CD4-positive, alpha-beta T cell (primary cell): ENCODE data around the gene ENDOU. TPM values are rescaled to one million over a fixed set of nuclear protein-coding genes. Genes with fewer than 3 reads are reported as not detected.
A peak's percentile ranks its signal among the peaks of the same experiment; 100 is the strongest.
"Not testable (repeated sequence)": the region's sequence is repeated elsewhere in the genome, so short reads cannot be mapped to it uniquely, and the experiment has no call there.

Experiments used
- ATAC-seq: fragments of 200-7000 bp; cut with Tn5 transposase; one replicate; pipeline ENCODE4 v1.10.0; 2022; ENCODE audit warnings: mild to moderate bottlenecking; ENCODE audit not compliant: poor library complexity
- CTCF ChIA-PET: fragments of 350-600 bp; sonication (Branson Sonifier 250); formaldehyde crosslinking; loops from one replicate; lab custom pipeline; 2021; ENCODE audit warnings: antibody characterized with exemption, inconsistent platforms; lab: Charles Lee
- POLR2A ChIA-PET: fragments of 350-600 bp; sonication (Branson Sonifier 250); formaldehyde crosslinking; loops from one replicate; lab custom pipeline; 2021; ENCODE audit warnings: antibody characterized with exemption, inconsistent platforms; lab: Charles Lee
- DNase-seq, 14 experiments: peaks; one replicate each; pipeline ENCODE4 v3.0.0-alpha.2; 2013 to 2020; ENCODE audit warnings: mixed read lengths in 2 of 14
- H3K27ac ChIP-seq, 2 donors: one replicate each; pipeline versions ENCODE4 v1.5.1 to v1.7.0; 2013; ENCODE audit warnings: low read length in 2 of 2, low read depth in 1 of 2, mild to moderate bottlenecking in 1 of 2
- H3K27me3 ChIP-seq, 2 experiments: 1 replicate in 1 of 2; 2 replicates in 1 of 2; pipeline versions ENCODE4 v1.6.1 to v1.7.0; 2013; ENCODE audit warnings: low read length in 2 of 2, control low read depth in 1 of 2, mild to moderate bottlenecking in 1 of 2, moderate library complexity in 1 of 2; ENCODE audit not compliant: insufficient read depth in 2 of 2, control insufficient read depth in 1 of 2
- H3K36me3 ChIP-seq: one replicate; pipeline ENCODE4 v1.6.1; 2013; ENCODE audit warnings: low read length, control low read depth; ENCODE audit not compliant: insufficient read depth
- H3K4me1 ChIP-seq: one replicate; pipeline ENCODE4 v1.6.1; 2013; ENCODE audit warnings: low read length, control low read depth; ENCODE audit not compliant: insufficient read depth
- H3K4me3 ChIP-seq: one replicate; pipeline ENCODE4 v1.5.1; 2013; ENCODE audit warnings: mild to moderate bottlenecking, low read length, moderate library complexity
- H3K9me3 ChIP-seq, 2 experiments: 1 replicate in 1 of 2; 2 replicates in 1 of 2; pipeline versions ENCODE4 v1.6.1 to v1.7.0; 2013; ENCODE audit warnings: low read length in 2 of 2, mild to moderate bottlenecking in 2 of 2, control low read depth in 1 of 2, moderate library complexity in 1 of 2; ENCODE audit not compliant: control insufficient read depth in 1 of 2, insufficient read depth in 1 of 2
- H3K27ac Mint-ChIP-seq: one replicate; pipeline ENCODE4 v1.8.0; 2020; ENCODE audit warnings: mixed read lengths
- H3K27me3 Mint-ChIP-seq: one replicate; pipeline ENCODE4 v1.8.0; 2021; ENCODE audit warnings: mixed read lengths
- H3K36me3 Mint-ChIP-seq: one replicate; pipeline ENCODE4 v1.8.0; 2021; ENCODE audit warnings: low read depth, mixed read lengths
- H3K4me1 Mint-ChIP-seq: one replicate; pipeline ENCODE4 v1.8.0; 2021; ENCODE audit warnings: low read depth, mixed read lengths
- H3K4me3 Mint-ChIP-seq: one replicate; pipeline ENCODE4 v1.8.0; 2020; ENCODE audit warnings: mild to moderate bottlenecking, mixed read lengths
- H3K9me3 Mint-ChIP-seq: one replicate; pipeline ENCODE4 v1.8.0; 2020; ENCODE audit warnings: mixed read lengths
- CTCF ChIP-seq: fragments of 200-600 bp; IDR thresholded peaks from one replicate; pipeline ENCODE4 v1.8.0; 2022; ENCODE audit warnings: antibody characterized with exemption, mild to moderate bottlenecking
- intact Hi-C, 2 experiments: fragments of 100-400 bp; cut with DNase I in 1 of 2; cut with micrococcal nuclease in 1 of 2; formaldehyde crosslinking; loops; one replicate each; pipeline versions ENCODE4 v1.15.1 to v1.9.0; 2023 to 2025; cut with DNase I, micrococcal nuclease
- total RNA-seq, 174 experiments: library from RNA in 2 of 174; stranded (reverse) in 2 of 174; gene quantifications; one replicate each; pipeline ENCODE4 v1.2.3 and lab custom pipeline; 2021 to 2026

The ENDOU gene
- total RNA-seq, 2 experiments from 2014 or later, result not detected

GRCh38 chr12:47679785-47680184 is 45.5 kb downstream of the ENDOU start:
- Histone ChIP-seq H3K36me3 (peaks cover 32% of the 10 kb centered on the region), H3K9me3 (no peaks in the 10 kb centered on the region), H3K27ac (no peak overlapping the region), H3K4me1 (no peaks in the 10 kb centered on the region), H3K27me3 (no peaks in the 10 kb centered on the region), H3K4me3 (no peak overlapping the region)
- CTCF ChIA-PET, result interaction anchor here (1.2 kb wide), 1 partner anchor 9 kb away, joined by 3 read pairs; no protein-coding TSS in a partner anchor
- Mint-ChIP-seq H3K36me3 (peaks cover 86% of the 10 kb centered on the region), H3K4me1 (peaks cover 33% of the 10 kb centered on the region), H3K4me3 (no peak overlapping the region), H3K27me3 (no peaks in the 10 kb centered on the region), H3K9me3 (no peaks in the 10 kb centered on the region), H3K27ac (no peak overlapping the region)
- POLR2A ChIA-PET, result no interaction called here
- DNase-seq, result no peak
- no peak for ATAC-seq
- intact Hi-C loops, result loop anchor here (10.0 kb wide), 3 partner anchors 375 to 1335 kb away; no protein-coding TSS in a partner anchor
- no peak for TF ChIP-seq CTCF

GRCh38 chr12:47672068-47672467 is 53.2 kb downstream of the ENDOU start:
- Histone ChIP-seq H3K9me3 (no peaks in the 10 kb centered on the region), H3K36me3 (peaks cover 36% of the 10 kb centered on the region), H3K27ac (no peak overlapping the region), H3K4me1 (no peaks in the 10 kb centered on the region), H3K4me3 (no peak overlapping the region), H3K27me3 (no peaks in the 10 kb centered on the region)
- ChIA-PET POLR2A (no interaction called here), CTCF (no interaction called here)
- DNase-seq, result no peak
- H3K36me3 Mint-ChIP-seq, result peaks cover 92% of the 10 kb centered on the region
- no peak for TF ChIP-seq CTCF
- H3K27me3 Mint-ChIP-seq, result no peaks in the 10 kb centered on the region
- H3K4me1 Mint-ChIP-seq, result peaks cover 34% of the 10 kb centered on the region
- no peak for ATAC-seq
- intact Hi-C loops, result no loop called here
- H3K9me3 Mint-ChIP-seq, result no peaks in the 10 kb centered on the region
- peak overlapping the region; percentile 42 for H3K27ac Mint-ChIP-seq
- H3K4me3 Mint-ChIP-seq, result no peak overlapping the region

- H3K27ac Mint-ChIP-seq, POLR2A ChIA-PET, H3K27me3 ChIP-seq, H3K4me3 Mint-ChIP-seq, H3K4me3 ChIP-seq, H3K27me3 Mint-ChIP-seq, H3K9me3 Mint-ChIP-seq, H3K9me3 ChIP-seq, H3K27ac ChIP-seq, H3K4me1 ChIP-seq, intact Hi-C loops, CTCF ChIA-PET, DNase-seq, ATAC-seq: not testable (repeated sequence)
- H3K4me1 Mint-ChIP-seq, result peaks cover 11% of the 10 kb centered on the region
- H3K36me3 Mint-ChIP-seq, result peaks cover 80% of the 10 kb centered on the region
- H3K36me3 ChIP-seq, result peaks cover 62% of the 10 kb centered on the region
Measured at GRCh38 chr12:47667935-47668334, 57.4 kb downstream of the ENDOU start.

Other genes starting within 250 kb of the ENDOU start
- gene RPAP3, start 19.5 kb downstream of the ENDOU start, total RNA-seq, result 10 to 100 TPM; 24.6 to 26.4 TPM
- gene RAPGEF3, start 33.4 kb upstream of the ENDOU start, total RNA-seq, result under 1 TPM; 0.17 to 0.33 TPM
- 1 to 10 TPM; 4.5 to 5.8 TPM for gene SLC48A1, start 47.7 kb upstream of the ENDOU start, total RNA-seq
- 100 to 1,000 TPM; 116 to 122 TPM for gene HDAC7, start 94.4 kb upstream of the ENDOU start, total RNA-seq
- gene VDR, start 179.5 kb upstream of the ENDOU start, total RNA-seq, result 1 to 10 TPM in 1 of 2 experiments, under 1 TPM in 1; 0.93 to 1.6 TPM
- 10 to 100 TPM; 17.4 to 20.3 TPM for gene TMEM106C, start 238.1 kb upstream of the ENDOU start, total RNA-seq